ENCODE measurements around the gene CELA1.

DNA sequence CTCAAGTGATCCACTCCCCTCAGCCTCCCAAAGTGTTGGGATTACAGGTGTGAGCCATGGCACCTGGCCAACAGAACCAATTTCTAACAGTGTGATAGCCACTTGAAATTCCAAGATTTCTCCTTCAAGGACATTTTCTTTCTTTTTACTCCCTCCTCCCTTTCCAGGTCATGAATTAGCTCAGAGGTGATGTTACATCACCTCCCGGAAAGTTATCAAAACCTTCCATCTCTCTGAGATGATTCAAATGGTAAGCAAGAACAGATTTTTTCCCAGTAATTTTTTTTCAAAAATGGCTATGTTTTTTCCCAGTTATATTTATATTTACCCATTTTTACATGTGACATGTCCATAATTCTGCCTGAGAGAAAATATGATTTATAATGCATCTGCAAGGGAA is 60.6 kb downstream of the CELA1 start:
- TF ChIP-seq EZH2 (IDR thresholded peaks at IDR 0.05; ENCODE audit: insufficient read depth, poor library complexity, severe bottlenecking), result no peak
- TF ChIP-seq EZH2phosphoT487 (IDR thresholded peaks at IDR 0.05; ENCODE audit: insufficient read depth, low read depth), result no peak
